Natural killer cell (primary cell): ENCODE results near the gene THYN1. TPM values are rescaled to one million over a fixed set of nuclear protein-coding genes. Genes with fewer than 3 reads are reported as not detected.

Source experiments
- ATAC-seq, 3 donors: fragments of 150-1000 bp in 2 of 3; fragments of 200-7000 bp in 1 of 3; cut with Tn5 transposase; 1 replicate in 1 of 3; 2 replicates in 2 of 3; pipeline ENCODE4 v1.10.0; 2021; ENCODE audit warnings: mild to moderate bottlenecking in 2 of 3, moderate library complexity in 2 of 3
- DNase-seq, 2 donors: peaks; one replicate each; pipeline versions ENCODE4 v3.0.0 to v3.0.0-alpha.2; 2013 to 2021; ENCODE audit warnings: mixed read lengths in 1 of 2
- H3K27ac ChIP-seq: one replicate; pipeline ENCODE4 v1.5.1; 2013; ENCODE audit warnings: mild to moderate bottlenecking, low read length
- H3K27me3 ChIP-seq: one replicate; pipeline ENCODE4 v1.6.1; 2013; ENCODE audit warnings: low read length; ENCODE audit not compliant: control insufficient read depth, insufficient read depth
- H3K36me3 ChIP-seq: one replicate; pipeline ENCODE4 v1.6.1; 2013; ENCODE audit warnings: low read length; ENCODE audit not compliant: control insufficient read depth, insufficient read depth
- H3K4me1 ChIP-seq: one replicate; pipeline ENCODE4 v1.6.1; 2013; ENCODE audit warnings: low read length; ENCODE audit not compliant: control insufficient read depth, insufficient read depth
- H3K4me3 ChIP-seq: one replicate; pipeline ENCODE4 v1.5.1; 2013; ENCODE audit warnings: low read length
- H3K9me3 ChIP-seq: one replicate; pipeline ENCODE4 v1.6.1; 2013; ENCODE audit warnings: low read length; ENCODE audit not compliant: control insufficient read depth, insufficient read depth
- H3K27ac Mint-ChIP-seq, 2 donors: one replicate each; pipeline ENCODE4 v1.8.0; 2022; ENCODE audit warnings: mild to moderate bottlenecking in 2 of 2, mixed read lengths in 2 of 2, moderate library complexity in 1 of 2
- H3K27me3 Mint-ChIP-seq, 2 donors: one replicate each; pipeline ENCODE4 v1.8.0; 2022; ENCODE audit warnings: low read depth in 2 of 2, mixed read lengths in 2 of 2
- H3K36me3 Mint-ChIP-seq: one replicate; pipeline ENCODE4 v1.8.0; 2022; ENCODE audit warnings: mixed read lengths
- H3K4me1 Mint-ChIP-seq, 2 donors: one replicate each; pipeline ENCODE4 v1.8.0; 2022; ENCODE audit warnings: mixed read lengths in 2 of 2
- H3K4me3 Mint-ChIP-seq: one replicate; pipeline ENCODE4 v1.8.0; 2022; ENCODE audit warnings: mild to moderate bottlenecking, moderate library complexity, mixed read lengths
- H3K9me3 Mint-ChIP-seq, 2 donors: one replicate each; pipeline ENCODE4 v1.8.0; 2022; ENCODE audit warnings: mixed read lengths in 2 of 2
- WGBS: methylation state at CpG from one replicate; pipeline ENCODE4 v1.1.7; 2013; ENCODE audit warnings: missing lambda C conversion rate; ENCODE audit not compliant: insufficient coverage; 5-methylcytosine and 5-hydroxymethylcytosine counted together
- intact Hi-C: fragments of 100-400 bp; cut with micrococcal nuclease; formaldehyde crosslinking; loops from one replicate; pipeline ENCODE4 v1.14.2; 2022
- total RNA-seq, 4 donors: library from RNA; stranded (reverse); fragments of 120-200 nt in 1 of 4; gene quantifications; one replicate each; pipeline versions ENCODE4 v1.2.3 to v1.2.4, GENCODE V29; 2013 to 2022
- TF ChIP-seq, protein P1 (sequence below): fragments of 200-600 bp; IDR thresholded peaks from one replicate; pipeline ENCODE4 v1.8.0; 2022; ENCODE audit warnings: antibody characterized with exemption

Gene THYN1
- total RNA-seq, 3 donors from 2014 or later (not counting 1 experiment from before 2014, with no cell fraction given): 21.6 to 25.4 (median 24.0) TPM

DNA sequence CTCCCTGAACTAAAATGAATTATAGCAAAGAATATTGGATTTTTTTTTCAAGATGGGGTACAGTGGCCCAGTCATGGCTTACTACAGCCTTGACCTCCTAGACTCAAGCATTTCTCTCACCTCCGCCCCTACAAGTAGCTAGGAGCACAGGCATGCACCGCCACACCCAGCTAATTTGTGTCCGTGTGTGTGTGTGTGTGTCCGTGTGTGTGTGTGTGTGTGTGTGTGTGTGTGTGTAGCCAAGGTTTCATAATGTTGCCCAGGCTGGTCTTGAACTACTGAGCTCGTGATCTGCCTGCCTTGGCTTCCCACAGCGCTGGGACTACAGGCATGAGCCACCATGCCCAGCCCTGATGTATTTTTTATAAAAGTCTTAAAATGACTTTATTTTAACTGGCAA lies 12.6 kb downstream of the THYN1 start:
- Histone ChIP-seq H3K27ac (no peak overlapping the region), H3K36me3 (peaks cover 61% of the 10 kb centered on the region), H3K9me3 (no peaks in the 10 kb centered on the region), H3K27me3 (no peaks in the 10 kb centered on the region), H3K4me3 (no peak overlapping the region), H3K4me1 (no peaks in the 10 kb centered on the region)
- DNase-seq (no peak), ATAC-seq (no peak)
- TF ChIP-seq, protein P1, sequence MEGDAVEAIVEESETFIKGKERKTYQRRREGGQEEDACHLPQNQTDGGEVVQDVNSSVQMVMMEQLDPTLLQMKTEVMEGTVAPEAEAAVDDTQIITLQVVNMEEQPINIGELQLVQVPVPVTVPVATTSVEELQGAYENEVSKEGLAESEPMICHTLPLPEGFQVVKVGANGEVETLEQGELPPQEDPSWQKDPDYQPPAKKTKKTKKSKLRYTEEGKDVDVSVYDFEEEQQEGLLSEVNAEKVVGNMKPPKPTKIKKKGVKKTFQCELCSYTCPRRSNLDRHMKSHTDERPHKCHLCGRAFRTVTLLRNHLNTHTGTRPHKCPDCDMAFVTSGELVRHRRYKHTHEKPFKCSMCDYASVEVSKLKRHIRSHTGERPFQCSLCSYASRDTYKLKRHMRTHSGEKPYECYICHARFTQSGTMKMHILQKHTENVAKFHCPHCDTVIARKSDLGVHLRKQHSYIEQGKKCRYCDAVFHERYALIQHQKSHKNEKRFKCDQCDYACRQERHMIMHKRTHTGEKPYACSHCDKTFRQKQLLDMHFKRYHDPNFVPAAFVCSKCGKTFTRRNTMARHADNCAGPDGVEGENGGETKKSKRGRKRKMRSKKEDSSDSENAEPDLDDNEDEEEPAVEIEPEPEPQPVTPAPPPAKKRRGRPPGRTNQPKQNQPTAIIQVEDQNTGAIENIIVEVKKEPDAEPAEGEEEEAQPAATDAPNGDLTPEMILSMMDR: no peak
- Mint-ChIP-seq H3K4me1 (peaks cover 13 to 21% of the 10 kb centered on the region in 2 donors), H3K9me3 (no peaks in the 10 kb centered on the region), H3K4me3 (no peak overlapping the region), H3K36me3 (peaks cover 30% of the 10 kb centered on the region), H3K27ac (no peak overlapping the region), H3K27me3 (no peaks in the 10 kb centered on the region)
- 73% methylated on average over 5 of the region's 6 CpGs for WGBS
- intact Hi-C loops: no loop called here

DNA sequence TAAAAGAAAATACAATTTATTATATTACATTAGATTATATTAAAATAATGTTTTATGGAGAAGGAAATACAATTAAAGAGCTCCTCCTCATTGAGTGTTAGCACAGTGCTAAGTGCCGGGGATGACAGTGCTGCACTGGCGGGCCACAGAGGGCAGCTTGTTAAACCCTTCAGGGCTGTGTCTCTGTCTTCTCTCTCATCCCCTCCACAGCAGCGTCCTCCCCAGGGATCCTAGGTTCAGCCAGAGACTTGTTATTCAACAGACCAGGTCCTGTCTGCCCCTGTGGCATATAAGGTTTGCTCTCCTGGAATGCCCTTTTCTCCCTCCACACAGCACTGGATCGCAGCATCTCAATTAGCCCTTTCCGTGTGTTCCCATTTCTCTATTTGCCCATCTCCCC lies 14.2 kb downstream of the THYN1 start:
- Histone ChIP-seq H3K4me1 (no peaks in the 10 kb centered on the region), H3K36me3 (peaks cover 57% of the 10 kb centered on the region), H3K27me3 (no peaks in the 10 kb centered on the region), H3K9me3 (no peaks in the 10 kb centered on the region), H3K4me3 (no peak overlapping the region), H3K27ac (no peak overlapping the region)
- Mint-ChIP-seq H3K9me3 (no peaks in the 10 kb centered on the region), H3K36me3 (peaks cover 30% of the 10 kb centered on the region), H3K4me3 (no peak overlapping the region), H3K27ac (no peak overlapping the region), H3K27me3 (no peaks in the 10 kb centered on the region), H3K4me1 (peaks cover 9 to 28% of the 10 kb centered on the region in 2 donors)
- WGBS: 97% methylated on average over 5 of the region's 5 CpGs
- DNase-seq (no peak), ATAC-seq (no peak)
- TF ChIP-seq, protein P1: no peak
- intact Hi-C loops: no loop called here

- no peak overlapping the region for H3K27ac Mint-ChIP-seq
- Histone ChIP-seq H3K27ac (no peak overlapping the region), H3K4me1 (peaks cover 14% of the 10 kb centered on the region), H3K4me3 (no peak overlapping the region), H3K9me3 (no peaks in the 10 kb centered on the region), H3K36me3 (peaks cover 44% of the 10 kb centered on the region), H3K27me3 (no peaks in the 10 kb centered on the region)
- peaks cover 18 to 38% of the 10 kb centered on the region in 2 donors for H3K4me1 Mint-ChIP-seq
- intact Hi-C loops: no loop called here
- H3K36me3 Mint-ChIP-seq: peaks cover 20% of the 10 kb centered on the region
- H3K9me3 Mint-ChIP-seq: no peaks in the 10 kb centered on the region
- DNase-seq (no peak), ATAC-seq (no peak)
- no peaks in the 10 kb centered on the region for H3K27me3 Mint-ChIP-seq
- H3K4me3 Mint-ChIP-seq: no peak overlapping the region
- WGBS: 94% methylated on average over 11 of the region's 11 CpGs
- TF ChIP-seq, protein P1: no peak
These were observed 15.6 kb downstream of the THYN1 start for GRCh38 chr11:134237557-134237922.

GRCh38 chr11:134236834-134237556 lies 16.2 kb downstream of the THYN1 start:
- Histone ChIP-seq H3K9me3 (no peaks in the 10 kb centered on the region), H3K27ac (no peak overlapping the region), H3K4me1 (peaks cover 19% of the 10 kb centered on the region), H3K36me3 (peaks cover 40% of the 10 kb centered on the region), H3K4me3 (no peak overlapping the region), H3K27me3 (no peaks in the 10 kb centered on the region)
- TF ChIP-seq, protein P1: no peak
- Mint-ChIP-seq H3K27me3 (no peaks in the 10 kb centered on the region), H3K27ac (no peak overlapping the region), H3K9me3 (no peaks in the 10 kb centered on the region), H3K4me3 (no peak overlapping the region), H3K36me3 (peaks cover 20% of the 10 kb centered on the region), H3K4me1 (peaks cover 24 to 44% of the 10 kb centered on the region in 2 donors)
- WGBS: 98% methylated on average over 7 of the region's 7 CpGs
- intact Hi-C loops: no loop called here
- ATAC-seq: no peak
- no peak for DNase-seq
